ENCODE data around the gene MRPS16. TPM values are rescaled to one million over a fixed set of nuclear protein-coding genes. Genes with fewer than 3 reads are reported as not detected.

The MRPS16 gene
- 10 to 100 TPM; 47.0 to 51.9 TPM for total RNA-seq

GRCh38 chr10:73252445-73253224, at the start of gene MRPS16:
MRPS16 (minus strand) TSS chr10:73252644; CDS start chr10:73252482, 162 bp downstream.
- DNase-seq (ENCODE audit: low spot score) = peak; percentile 95
- intact Hi-C loops (cut with DNase I) = loop anchor here (5.0 to 10.0 kb wide), 2 partner anchors 85 to 242 kb away; partner anchors contain the start of genes ECD, FAM149B1 and PPP3CB
- no peaks in the 10 kb centered on the region for H3K27me3 ChIP-seq (replicated peaks; ENCODE audit: insufficient read depth)
- under 1% methylated on average over 41 of the region's 51 CpGs for WGBS
- H3K9me3 ChIP-seq = no peaks in the 10 kb centered on the region
- peak within 1 kb of the TSS; percentile 74 to 87 for H3K4me3 ChIP-seq
- H3K27ac ChIP-seq = peak within 1 kb of the TSS; percentile 84 to 87
- H3K36me3 ChIP-seq = no peaks in the 10 kb centered on the region
- peak in 1 of 4 experiments; percentile 26 for TF ChIP-seq CTCF (IDR thresholded peaks at IDR 0.05)
- peak; percentile 76 for TF ChIP-seq POLR2A (IDR thresholded peaks at IDR 0.05)
- TF ChIP-seq POLR2AphosphoS5 (IDR thresholded peaks at IDR 0.05) = peak; percentile 100
- H3K4me1 ChIP-seq (replicated peaks) = peaks cover 9% of the 10 kb centered on the region

- H3K27me3 ChIP-seq (replicated peaks; ENCODE audit: insufficient read depth) = no peaks in the 10 kb centered on the region
- 72% methylated on average over 3 of the region's 3 CpGs for WGBS
- no peak for DNase-seq (ENCODE audit: low spot score)
- H3K4me3 ChIP-seq = no peak overlapping the region
- intact Hi-C loops (cut with DNase I) = no loop called here
- H3K9me3 ChIP-seq = no peaks in the 10 kb centered on the region
- H3K4me1 ChIP-seq (replicated peaks) = no peaks in the 10 kb centered on the region
- no peak for TF ChIP-seq POLR2AphosphoS5 (IDR thresholded peaks at IDR 0.05)
- TF ChIP-seq POLR2A (IDR thresholded peaks at IDR 0.05) = no peak
- no peak overlapping the region for H3K27ac ChIP-seq
- H3K36me3 ChIP-seq = no peaks in the 10 kb centered on the region
Observed at GRCh38 chr10:73296946-73297345, 44.5 kb upstream of the MRPS16 start.

- no peak overlapping the region for H3K27ac ChIP-seq
- TF ChIP-seq POLR2AphosphoS5 (IDR thresholded peaks at IDR 0.05) = no peak
- 92% methylated on average over 3 of the region's 3 CpGs for WGBS
- intact Hi-C loops (cut with DNase I) = no loop called here
- DNase-seq (ENCODE audit: low spot score) = no peak
- no peaks in the 10 kb centered on the region for H3K36me3 ChIP-seq
- H3K4me3 ChIP-seq = no peak overlapping the region
- no peaks in the 10 kb centered on the region for H3K9me3 ChIP-seq
- no peaks in the 10 kb centered on the region for H3K27me3 ChIP-seq (replicated peaks; ENCODE audit: insufficient read depth)
- H3K4me1 ChIP-seq (replicated peaks) = no peaks in the 10 kb centered on the region
Observed at GRCh38 chr10:73293461-73293860, 41.0 kb upstream of the MRPS16 start.

GRCh38 chr10:73289958-73290357, 37.5 kb upstream of the MRPS16 start:
- H3K4me1 ChIP-seq (replicated peaks) = no peaks in the 10 kb centered on the region
- no peaks in the 10 kb centered on the region for H3K9me3 ChIP-seq
- DNase-seq (ENCODE audit: low spot score) = no peak
- no peak overlapping the region for H3K27ac ChIP-seq
- intact Hi-C loops (cut with DNase I) = no loop called here
- H3K36me3 ChIP-seq = no peaks in the 10 kb centered on the region
- no peak for TF ChIP-seq POLR2AphosphoS5 (IDR thresholded peaks at IDR 0.05)
- no peak for TF ChIP-seq POLR2A (IDR thresholded peaks at IDR 0.05)
- no peak for TF ChIP-seq CTCF (IDR thresholded peaks at IDR 0.05)
- H3K27me3 ChIP-seq (replicated peaks; ENCODE audit: insufficient read depth) = no peaks in the 10 kb centered on the region
- 100% methylated on average over 1 of the region's 1 CpG for WGBS
- H3K4me3 ChIP-seq = no peak overlapping the region

GRCh38 chr10:73287441-73287840, 35.0 kb upstream of the MRPS16 start:
- no peaks in the 10 kb centered on the region for H3K27me3 ChIP-seq (replicated peaks; ENCODE audit: insufficient read depth)
- DNase-seq (ENCODE audit: low spot score) = no peak
- no peak overlapping the region for H3K4me3 ChIP-seq
- no peak overlapping the region for H3K27ac ChIP-seq
- H3K9me3 ChIP-seq = no peaks in the 10 kb centered on the region
- 86% methylated on average over 1 of the region's 1 CpG for WGBS
- TF ChIP-seq CTCF (IDR thresholded peaks at IDR 0.05) (no peak), POLR2AphosphoS5 (IDR thresholded peaks at IDR 0.05) (no peak), POLR2A (IDR thresholded peaks at IDR 0.05) (no peak)
- intact Hi-C loops (cut with DNase I) = no loop called here
- H3K36me3 ChIP-seq = no peaks in the 10 kb centered on the region
- H3K4me1 ChIP-seq (replicated peaks) = no peaks in the 10 kb centered on the region

GRCh38 chr10:73281097-73281496, 28.7 kb upstream of the MRPS16 start:
- WGBS = 99% methylated on average over 3 of the region's 3 CpGs
- H3K27me3 ChIP-seq (replicated peaks; ENCODE audit: insufficient read depth) = no peaks in the 10 kb centered on the region
- H3K4me1 ChIP-seq (replicated peaks) = no peaks in the 10 kb centered on the region
- H3K27ac ChIP-seq = no peak overlapping the region
- DNase-seq (ENCODE audit: low spot score) = no peak
- no peak overlapping the region for H3K4me3 ChIP-seq
- H3K36me3 ChIP-seq = no peaks in the 10 kb centered on the region
- intact Hi-C loops (cut with DNase I) = no loop called here
- TF ChIP-seq POLR2A (IDR thresholded peaks at IDR 0.05) = no peak
- TF ChIP-seq POLR2AphosphoS5 (IDR thresholded peaks at IDR 0.05) = no peak
- no peak for TF ChIP-seq CTCF (IDR thresholded peaks at IDR 0.05)
- no peaks in the 10 kb centered on the region for H3K9me3 ChIP-seq

Data from prostate gland (tissue), 2 donors.